ENCODE results near the gene ZNF423.

DNA sequence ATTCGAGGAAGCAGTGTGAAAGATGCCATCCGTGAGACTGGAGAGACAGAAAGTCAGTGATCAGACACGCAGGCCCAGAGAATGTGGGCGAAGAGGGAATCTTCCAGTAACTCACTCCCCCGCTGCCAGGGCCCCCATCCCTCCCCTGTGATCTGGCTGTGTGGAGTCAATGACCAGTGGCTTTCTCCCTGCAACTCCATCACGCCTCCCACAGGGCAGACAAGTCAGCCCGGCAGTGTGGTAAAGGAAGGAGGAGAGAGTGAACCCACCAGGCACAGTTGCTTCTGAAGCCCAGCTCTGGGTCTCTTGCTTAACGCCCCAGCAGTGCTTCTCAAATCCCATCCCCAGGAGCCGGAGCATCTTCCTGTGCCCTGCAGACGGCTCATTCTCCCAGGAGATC lies 142.1 kb downstream of the ZNF423 start:
- TF ChIP-seq, protein P1, sequence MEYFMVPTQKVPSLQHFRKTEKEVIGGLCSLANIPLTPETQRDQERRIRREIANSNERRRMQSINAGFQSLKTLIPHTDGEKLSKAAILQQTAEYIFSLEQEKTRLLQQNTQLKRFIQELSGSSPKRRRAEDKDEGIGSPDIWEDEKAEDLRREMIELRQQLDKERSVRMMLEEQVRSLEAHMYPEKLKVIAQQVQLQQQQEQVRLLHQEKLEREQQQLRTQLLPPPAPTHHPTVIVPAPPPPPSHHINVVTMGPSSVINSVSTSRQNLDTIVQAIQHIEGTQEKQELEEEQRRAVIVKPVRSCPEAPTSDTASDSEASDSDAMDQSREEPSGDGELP (CRISPR knock-in tag; IDR thresholded peaks at IDR 0.05; ENCODE audit: borderline replicate concordance), result no peak
- TF ChIP-seq, protein P2, sequence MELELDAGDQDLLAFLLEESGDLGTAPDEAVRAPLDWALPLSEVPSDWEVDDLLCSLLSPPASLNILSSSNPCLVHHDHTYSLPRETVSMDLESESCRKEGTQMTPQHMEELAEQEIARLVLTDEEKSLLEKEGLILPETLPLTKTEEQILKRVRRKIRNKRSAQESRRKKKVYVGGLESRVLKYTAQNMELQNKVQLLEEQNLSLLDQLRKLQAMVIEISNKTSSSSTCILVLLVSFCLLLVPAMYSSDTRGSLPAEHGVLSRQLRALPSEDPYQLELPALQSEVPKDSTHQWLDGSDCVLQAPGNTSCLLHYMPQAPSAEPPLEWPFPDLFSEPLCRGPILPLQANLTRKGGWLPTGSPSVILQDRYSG (tag; conservative IDR thresholded peaks at IDR 0.05; ENCODE audit: low read depth), result no peak
- TF ChIP-seq JUN (IDR thresholded peaks at IDR 0.05; ENCODE audit: borderline replicate concordance, low read depth, low read length) (no peak), JUN (CRISPR knock-in tag; IDR thresholded peaks at IDR 0.05; ENCODE audit: borderline replicate concordance) (no peak), PRPF4 (IDR thresholded peaks at IDR 0.05; ENCODE audit: insufficient read depth, low read depth, low read length, poor library complexity, severe bottlenecking) (no peak), CEBPB (tag; IDR thresholded peaks at IDR 0.05) (no peak), PML (IDR thresholded peaks at IDR 0.05; ENCODE audit: low read length) (no peak), ZNF609 (CRISPR knock-in tag; IDR thresholded peaks at IDR 0.05; ENCODE audit: borderline replicate concordance) (no peak), SMAD3 (CRISPR knock-in tag; conservative IDR thresholded peaks at IDR 0.05) (no peak), MAFF (IDR thresholded peaks at IDR 0.05; ENCODE audit: low read length) (no peak), ZNF274 (IDR thresholded peaks at IDR 0.05; ENCODE audit: borderline replicate concordance, low read depth, low read length) (no peak), MEF2A (IDR thresholded peaks at IDR 0.05; ENCODE audit: control insufficient read depth, low read depth, low read length) (no peak), TEAD4 (IDR thresholded peaks at IDR 0.05; ENCODE audit: low read length) (no peak), TEAD4 (CRISPR knock-in tag; IDR thresholded peaks at IDR 0.05; ENCODE audit: borderline replicate concordance) (no peak)
